CD4-positive, alpha-beta T cell treated with Interferon alpha-2 for 1 hour (primary cell): ENCODE results near the gene MAFG.
A peak's percentile ranks its signal among the peaks of the same experiment; 100 is the strongest.
"Not testable (repeated sequence)": the region's sequence is repeated elsewhere in the genome, so short reads cannot be mapped to it uniquely, and the experiment has no call there.

ENCODE experiments used
- DNase-seq, 2 donors: peaks; one replicate each; pipeline ENCODE4 v3.0.0-alpha.2; 2020 to 2022

Gene MAFG

GRCh38 chr17:81922566-81923301 is 4.8 kb downstream of the MAFG start:
- no peak for DNase-seq

- no peak for DNase-seq
Observed at GRCh38 chr17:81921996-81922565, 5.5 kb downstream of the MAFG start.

- no peak for DNase-seq
Observed at GRCh38 chr17:81921537-81921862, 6.0 kb downstream of the MAFG start.

GRCh38 chr17:81920612-81921536 is 6.7 kb downstream of the MAFG start:
- peak in 1 of 2 donors; percentile 35 for DNase-seq

GRCh38 chr17:81918832-81919545 is 8.5 kb downstream of the MAFG start:
- no peak for DNase-seq

- DNase-seq, result not testable (repeated sequence)
Observed at GRCh38 chr17:81918333-81918669, 9.2 kb downstream of the MAFG start.

GRCh38 chr17:81917565-81918332 is 9.8 kb downstream of the MAFG start, which contains the start of gene SIRT7:
SIRT7 (minus strand) TSS chr17:81918176; CDS start chr17:81918131, 45 bp downstream.
- DNase-seq, result peak; percentile 87 to 90

GRCh38 chr17:81916234-81917001 is 11.1 kb downstream of the MAFG start:
- DNase-seq, result no peak

- DNase-seq, result no peak
Observed at GRCh38 chr17:81915331-81915730, 12.2 kb downstream of the MAFG start.

- no peak for DNase-seq
Observed at GRCh38 chr17:81914103-81914850, 13.3 kb downstream of the MAFG start.

- no peak for DNase-seq
Observed at GRCh38 chr17:81913394-81914102, 14.0 kb downstream of the MAFG start.

- DNase-seq, result no peak
Observed at GRCh38 chr17:81912441-81913309, 14.9 kb downstream of the MAFG start.

GRCh38 chr17:81911969-81912368 is 15.6 kb downstream of the MAFG start:
- DNase-seq, result no peak

- DNase-seq, result peak; percentile 92 to 95
Observed at GRCh38 chr17:81911277-81911961, 16.1 kb downstream of the MAFG start, which contains the start of gene PCYT2. PCYT2 (minus strand) TSS chr17:81911399; CDS start chr17:81911355, 44 bp downstream.

- no peak for DNase-seq
Observed at GRCh38 chr17:81910840-81911276, 16.7 kb downstream of the MAFG start.

- no peak for DNase-seq
Observed at GRCh38 chr17:81909966-81910839, 17.3 kb downstream of the MAFG start.

- DNase-seq, result no peak
Observed at GRCh38 chr17:81909231-81909630, 18.3 kb downstream of the MAFG start.
